RPMI8226 (cell line): ENCODE measurements around the gene PTBP1.

Source experiments
- DNase-seq: peaks from one replicate; pipeline ENCODE4 v3.0.0-alpha.2; 2015

The PTBP1 gene

DNA sequence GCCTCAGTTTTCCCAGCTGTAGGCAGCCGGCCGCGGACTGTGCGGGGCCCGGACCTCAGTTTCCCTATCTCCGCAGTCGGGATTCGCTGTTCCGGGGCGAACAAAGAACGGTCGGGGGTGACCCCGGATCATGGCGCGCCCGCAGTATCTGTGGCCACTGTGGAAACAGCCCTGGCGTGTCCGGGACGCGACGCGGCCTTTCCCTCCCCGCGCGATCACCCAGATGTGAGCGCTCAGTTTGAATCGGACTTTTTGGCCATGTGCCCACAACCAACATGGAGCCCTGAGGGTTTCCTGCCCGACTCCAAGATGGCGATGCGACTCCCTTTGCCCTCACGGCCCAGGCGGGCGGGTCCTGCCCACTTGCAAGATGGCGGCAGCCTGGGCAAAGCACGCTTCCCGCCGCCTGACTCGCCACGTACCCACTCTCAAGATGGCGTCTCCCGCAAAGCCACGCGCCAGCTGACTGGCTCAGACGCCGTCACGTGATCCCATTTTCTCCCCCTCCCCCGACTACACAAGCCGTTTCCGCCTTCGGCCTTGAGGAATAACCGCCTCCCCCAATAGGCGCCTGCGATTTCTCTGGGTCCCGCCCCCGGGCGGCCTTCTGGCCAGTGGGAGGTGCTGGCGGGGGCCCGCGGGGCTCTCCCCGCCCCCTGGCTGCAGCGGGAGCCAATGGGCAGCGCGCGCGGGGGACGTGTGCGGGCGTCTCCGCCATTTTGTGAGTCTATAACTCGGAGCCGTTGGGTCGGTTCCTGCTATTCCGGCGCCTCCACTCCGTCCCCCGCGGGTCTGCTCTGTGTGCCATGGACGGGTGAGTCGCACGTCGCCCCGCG, at the start of gene PTBP1:
PTBP1 (plus strand) TSS at position 761 of the 836 bp plus-strand sequence; CDS start at position 807, 46 bp downstream.
- peak; percentile 100 for DNase-seq

GRCh38 chr19:748274-748598, 49.0 kb upstream of the PTBP1 start:
- DNase-seq: peak; percentile 41

DNA sequence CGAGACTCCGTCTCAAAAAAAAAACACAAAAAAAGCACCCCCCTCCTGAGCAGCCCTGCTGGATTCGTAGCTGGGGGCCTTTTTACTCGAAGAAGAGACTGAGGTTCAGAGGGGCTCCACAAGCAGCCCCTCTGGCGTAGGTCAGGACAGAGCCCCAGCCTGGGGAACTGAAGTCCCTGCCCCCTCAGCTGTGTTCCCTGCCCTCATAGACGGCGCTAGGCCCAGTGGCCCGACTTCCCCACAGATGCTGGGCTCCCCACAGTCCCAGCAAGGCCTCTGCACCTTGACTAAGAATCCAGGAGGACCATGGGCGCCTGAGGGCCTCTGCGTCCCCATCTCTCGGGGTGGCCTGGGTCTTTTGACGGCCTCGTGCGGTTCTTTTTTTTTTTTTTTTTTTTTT, 47.4 kb upstream of the PTBP1 start:
- no peak for DNase-seq

DNA sequence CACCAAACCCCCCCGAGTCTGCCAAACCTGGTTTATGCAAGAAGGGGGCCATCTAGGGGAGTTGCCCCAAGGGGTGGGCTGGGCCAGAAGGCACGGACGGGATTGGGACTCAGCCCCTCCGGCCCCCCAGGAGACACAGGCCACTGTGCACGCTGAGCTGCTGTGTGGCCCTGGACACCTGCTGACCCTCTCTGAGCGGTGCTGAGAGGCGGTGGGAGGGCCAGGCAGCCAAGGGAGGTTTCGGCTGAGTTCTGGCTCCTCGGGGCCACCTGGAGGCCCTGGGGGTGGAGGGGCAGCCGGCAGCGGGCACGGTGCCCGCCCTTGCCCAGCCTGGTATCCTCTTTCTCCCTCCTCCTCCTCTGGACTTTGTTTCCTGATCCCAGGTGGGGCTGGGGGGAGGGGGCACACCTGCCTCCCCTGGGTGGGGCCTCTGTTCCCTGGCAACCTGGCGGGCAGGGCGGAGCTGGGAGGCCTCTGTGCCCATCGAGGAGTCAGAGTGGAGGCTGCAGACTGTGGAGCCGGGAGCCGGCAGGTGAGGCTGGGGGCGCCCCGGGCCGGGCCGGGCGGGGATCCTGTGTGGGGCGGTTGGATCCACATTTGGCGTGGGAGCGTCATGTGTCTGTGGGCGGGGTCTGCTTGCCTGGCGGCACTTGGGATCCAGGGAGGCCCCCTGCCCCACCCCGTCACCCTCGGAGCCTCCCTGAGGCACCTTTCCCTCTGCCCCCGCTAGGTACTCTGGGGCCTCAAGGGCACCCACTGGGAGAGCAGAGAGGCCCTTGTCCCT, 46.4 kb upstream of the PTBP1 start, which contains the start of gene MISP:
MISP (plus strand) TSS at position 473 of the 784 bp plus-strand sequence. CDS start 5,835 bp downstream, outside the sequence.
- peak; percentile 87 for DNase-seq

DNA sequence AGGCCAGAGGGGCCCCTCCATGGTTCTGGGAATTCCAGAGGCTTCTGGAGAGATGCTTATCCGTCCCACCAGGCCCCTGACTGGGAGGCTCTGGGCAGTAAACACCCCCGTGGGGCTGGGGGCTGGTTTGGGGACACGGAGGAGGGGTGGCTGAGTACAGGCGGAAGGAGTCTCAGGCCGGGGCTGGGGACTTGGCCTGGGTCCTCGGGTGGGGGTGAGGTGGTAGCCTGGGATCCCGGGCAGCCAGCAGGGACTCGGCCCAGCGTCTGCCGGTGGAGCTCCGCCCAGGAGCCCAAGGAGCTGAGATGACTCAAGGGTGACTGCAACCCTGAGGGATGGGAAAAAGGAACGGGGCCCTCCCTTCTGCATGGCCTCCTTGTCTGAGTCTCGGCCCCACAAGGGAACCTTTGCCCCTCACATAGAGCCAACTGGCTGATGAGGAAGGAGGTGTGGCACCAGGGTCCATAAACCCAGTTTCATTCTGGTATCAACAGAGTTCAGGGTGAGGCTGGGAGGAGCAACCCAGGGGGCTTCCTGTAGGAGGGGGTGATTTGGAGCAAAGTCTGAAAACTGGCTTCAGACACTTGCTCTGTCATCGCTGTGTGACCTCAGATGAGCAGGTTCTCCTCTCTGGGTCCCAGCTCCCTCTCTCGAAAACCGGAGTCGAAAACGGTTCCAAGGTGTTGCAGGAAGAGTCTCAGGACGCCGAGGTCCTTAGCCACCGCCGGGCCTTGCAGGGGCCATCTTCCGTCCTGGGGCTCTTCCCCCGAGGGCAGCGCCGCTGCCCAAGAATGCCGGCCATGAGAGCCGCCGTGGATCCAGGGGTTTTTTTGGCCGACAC, 45.5 kb upstream of the PTBP1 start:
- DNase-seq: no peak

- no peak for DNase-seq
Measured at GRCh38 chr19:752652-753517, 44.4 kb upstream of the PTBP1 start.

- no peak for DNase-seq
Measured at GRCh38 chr19:754530-754929, 42.7 kb upstream of the PTBP1 start.

GRCh38 chr19:755063-755462, 42.2 kb upstream of the PTBP1 start:
- DNase-seq: peak; percentile 62

DNA sequence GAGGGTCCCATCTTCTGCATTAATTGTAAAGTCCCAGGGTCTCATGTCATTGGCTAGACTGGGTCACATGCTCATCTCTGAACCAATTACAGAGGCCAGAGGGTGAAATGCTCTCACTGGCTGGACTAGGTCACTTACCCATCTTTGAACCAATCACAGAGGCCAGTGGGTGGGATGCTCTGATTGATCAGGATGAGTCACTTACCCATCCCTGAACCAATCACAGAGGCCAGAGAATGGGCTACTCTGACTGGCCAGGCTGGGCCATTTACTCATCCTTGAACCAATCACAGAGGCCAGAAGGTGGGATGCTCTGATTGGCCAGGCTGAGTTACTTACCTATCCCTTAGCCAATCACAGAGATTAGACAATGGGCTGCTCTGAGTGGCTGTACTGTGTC, 41.0 kb upstream of the PTBP1 start:
- DNase-seq: no peak

- no peak for DNase-seq
Measured at GRCh38 chr19:756821-757688, 40.2 kb upstream of the PTBP1 start.

DNA sequence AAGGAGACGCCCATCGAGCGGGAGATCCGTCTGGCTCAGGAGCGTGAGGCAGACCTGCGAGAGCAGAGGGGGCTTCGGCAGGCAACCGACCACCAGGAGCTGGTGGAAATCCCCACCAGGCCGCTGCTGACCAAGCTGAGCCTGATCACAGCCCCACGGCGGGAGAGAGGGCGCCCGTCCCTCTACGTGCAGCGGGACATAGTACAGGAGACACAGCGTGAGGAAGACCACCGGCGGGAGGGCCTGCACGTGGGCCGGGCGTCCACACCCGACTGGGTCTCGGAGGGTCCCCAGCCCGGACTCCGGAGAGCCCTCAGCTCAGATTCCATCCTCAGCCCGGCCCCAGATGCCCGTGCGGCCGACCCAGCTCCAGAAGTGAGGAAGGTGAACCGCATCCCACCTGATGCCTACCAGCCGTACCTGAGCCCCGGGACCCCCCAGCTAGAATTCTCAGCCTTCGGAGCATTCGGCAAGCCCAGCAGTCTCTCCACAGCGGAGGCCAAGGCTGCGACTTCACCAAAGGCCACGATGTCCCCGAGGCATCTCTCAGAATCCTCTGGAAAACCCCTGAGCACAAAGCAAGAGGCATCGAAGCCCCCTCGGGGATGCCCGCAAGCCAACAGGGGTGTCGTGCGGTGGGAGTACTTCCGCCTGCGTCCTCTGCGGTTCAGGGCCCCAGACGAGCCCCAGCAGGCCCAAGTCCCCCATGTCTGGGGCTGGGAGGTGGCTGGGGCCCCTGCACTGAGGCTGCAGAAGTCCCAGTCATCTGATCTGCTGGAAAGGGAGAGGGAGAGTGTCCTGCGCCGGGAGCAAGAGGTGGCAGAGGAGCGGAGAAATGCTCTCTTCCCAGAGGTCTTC, 39.2 kb upstream of the PTBP1 start:
- DNase-seq: no peak

GRCh38 chr19:763181-763580, 34.1 kb upstream of the PTBP1 start:
- no peak for DNase-seq

DNA sequence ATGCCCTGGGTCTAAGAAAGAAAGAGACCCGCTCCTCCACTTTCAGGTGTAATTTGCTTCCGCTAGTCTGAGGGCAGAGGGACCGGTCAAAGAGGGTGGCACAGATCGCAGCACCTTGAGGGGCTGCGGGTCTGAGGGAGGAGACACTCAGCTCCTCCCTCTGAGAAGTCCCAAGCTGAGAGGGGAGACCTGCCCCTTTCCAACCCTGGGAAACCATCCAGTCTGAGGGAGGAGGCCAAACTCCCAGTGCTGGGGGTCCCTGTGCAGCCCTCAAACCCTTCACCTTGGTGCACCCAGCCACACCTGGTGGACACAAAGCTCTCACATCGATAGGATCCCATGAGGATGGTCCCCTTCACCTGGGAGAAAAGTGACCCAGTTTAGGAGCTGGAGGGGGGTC, 33.4 kb upstream of the PTBP1 start:
- DNase-seq: no peak

DNA sequence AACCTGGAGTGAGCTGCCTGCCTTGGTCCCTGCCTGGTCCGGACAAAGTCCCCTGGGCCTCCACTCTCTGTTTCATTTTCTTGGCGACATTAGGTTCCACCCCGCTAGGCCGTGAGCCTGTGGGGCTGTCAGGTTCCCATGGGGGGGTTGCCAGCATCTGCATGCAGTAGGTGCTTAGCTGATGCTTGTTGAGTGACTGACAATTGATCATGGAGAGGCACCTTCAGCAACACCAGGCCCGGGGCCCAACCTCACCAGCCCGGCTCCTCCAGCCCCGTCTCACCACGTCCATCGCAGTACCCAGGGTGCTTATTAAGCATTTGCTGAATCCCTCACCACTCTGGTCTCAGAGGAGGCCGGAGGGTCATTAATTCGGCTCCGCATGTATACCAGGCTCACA, 33.0 kb upstream of the PTBP1 start:
- DNase-seq: no peak

DNA sequence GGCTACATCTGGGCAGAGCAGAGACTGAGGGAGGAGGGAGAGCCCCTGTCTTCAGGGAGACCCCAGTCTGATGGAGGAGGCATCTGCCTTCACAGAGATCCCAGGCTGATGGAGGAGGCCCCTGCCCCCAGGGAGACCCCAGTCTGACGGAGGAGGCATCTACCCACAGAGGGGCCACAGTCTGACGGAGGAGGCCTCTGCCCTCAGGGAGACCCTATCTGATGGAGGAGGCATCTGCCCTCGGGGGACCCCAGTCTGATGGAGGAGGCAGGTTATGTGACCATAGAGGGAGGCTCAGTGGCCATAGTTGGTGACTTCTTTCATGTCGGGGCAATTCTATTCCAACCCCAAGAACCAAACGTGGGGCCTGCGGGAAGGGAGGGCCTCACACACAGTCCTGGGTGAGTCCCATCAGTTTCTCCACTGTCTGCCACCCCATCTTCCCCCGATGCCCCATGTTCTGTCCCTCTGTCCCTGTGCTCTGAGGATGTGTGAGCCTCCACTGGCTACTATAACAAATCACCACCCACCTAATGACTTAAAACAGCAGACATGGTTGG, 32.0 kb upstream of the PTBP1 start:
- DNase-seq: no peak

- DNase-seq: no peak
Measured at GRCh38 chr19:768424-768823, 28.8 kb upstream of the PTBP1 start.

DNA sequence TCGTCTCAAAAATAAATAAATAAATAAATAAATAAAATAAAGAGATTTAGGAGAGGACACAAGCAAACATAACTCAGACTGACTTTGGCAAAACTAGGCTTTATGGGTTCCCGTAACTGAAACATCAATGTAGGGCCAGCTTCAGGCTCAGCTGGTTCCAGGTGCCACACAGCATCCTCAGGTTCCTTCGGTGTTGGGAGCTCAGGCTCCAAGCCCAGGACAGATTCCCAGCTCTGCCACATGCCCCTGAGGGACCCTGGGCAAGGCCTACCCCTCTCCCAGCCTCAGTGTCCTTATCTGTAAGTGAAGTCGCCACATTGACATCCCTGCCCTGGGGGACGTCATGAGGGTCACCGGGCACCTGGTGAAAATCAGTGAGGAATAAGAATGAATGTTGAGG, 27.6 kb upstream of the PTBP1 start:
- DNase-seq: no peak

GRCh38 chr19:771332-771785, 25.9 kb upstream of the PTBP1 start:
- DNase-seq: peak; percentile 40

- no peak for DNase-seq
Measured at GRCh38 chr19:772063-772462, 25.2 kb upstream of the PTBP1 start.
